ENCODE results near the gene HECW1.
A peak's percentile ranks its signal among the peaks of the same experiment; 100 is the strongest.

GRCh38 chr7:43456200-43456599 lies 343.8 kb downstream of the HECW1 start:
- TF ChIP-seq, protein P1, sequence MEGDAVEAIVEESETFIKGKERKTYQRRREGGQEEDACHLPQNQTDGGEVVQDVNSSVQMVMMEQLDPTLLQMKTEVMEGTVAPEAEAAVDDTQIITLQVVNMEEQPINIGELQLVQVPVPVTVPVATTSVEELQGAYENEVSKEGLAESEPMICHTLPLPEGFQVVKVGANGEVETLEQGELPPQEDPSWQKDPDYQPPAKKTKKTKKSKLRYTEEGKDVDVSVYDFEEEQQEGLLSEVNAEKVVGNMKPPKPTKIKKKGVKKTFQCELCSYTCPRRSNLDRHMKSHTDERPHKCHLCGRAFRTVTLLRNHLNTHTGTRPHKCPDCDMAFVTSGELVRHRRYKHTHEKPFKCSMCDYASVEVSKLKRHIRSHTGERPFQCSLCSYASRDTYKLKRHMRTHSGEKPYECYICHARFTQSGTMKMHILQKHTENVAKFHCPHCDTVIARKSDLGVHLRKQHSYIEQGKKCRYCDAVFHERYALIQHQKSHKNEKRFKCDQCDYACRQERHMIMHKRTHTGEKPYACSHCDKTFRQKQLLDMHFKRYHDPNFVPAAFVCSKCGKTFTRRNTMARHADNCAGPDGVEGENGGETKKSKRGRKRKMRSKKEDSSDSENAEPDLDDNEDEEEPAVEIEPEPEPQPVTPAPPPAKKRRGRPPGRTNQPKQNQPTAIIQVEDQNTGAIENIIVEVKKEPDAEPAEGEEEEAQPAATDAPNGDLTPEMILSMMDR (IDR thresholded peaks at IDR 0.05), result peak; percentile 37
- TF ChIP-seq EZH2 (IDR thresholded peaks at IDR 0.05) (no peak), EZH2phosphoT487 (IDR thresholded peaks at IDR 0.05) (no peak)

Data from neural progenitor cell (in vitro differentiated cells).